Hematopoietic multipotent progenitor cell treated with erythropoietin and hydrocortisone succinate and interleukin-3 and kit ligand, for 4 days (in vitro differentiated cells): ENCODE data around the gene CPNE4.

Source experiments
- DNase-seq: peaks from one replicate; pipeline ENCODE4 v3.0.0-alpha.2; 2015

Gene CPNE4

GRCh38 chr3:131518680-131519079, 516.1 kb downstream of the CPNE4 start:
- no peak for DNase-seq

- no peak for DNase-seq
Observed at GRCh38 chr3:131505421-131505820, 529.4 kb downstream of the CPNE4 start.

- DNase-seq: peak; percentile 25
Observed at GRCh38 chr3:131503320-131503635, 531.5 kb downstream of the CPNE4 start.

- DNase-seq: peak; percentile 96
Observed at GRCh38 chr3:131502530-131503319, 532.1 kb downstream of the CPNE4 start, which contains the start of gene MRPL3. Gene MRPL3, minus strand, starts transcription at chr3:131502971. Its CDS starts 150 bp downstream, at chr3:131502821.

- peak; percentile 26 for DNase-seq
Observed at GRCh38 chr3:131501949-131502348, 532.9 kb downstream of the CPNE4 start.

- DNase-seq: no peak
Observed at GRCh38 chr3:131494706-131495105, 540.1 kb downstream of the CPNE4 start.

GRCh38 chr3:131491775-131492174, 543.0 kb downstream of the CPNE4 start:
- DNase-seq: no peak

- no peak for DNase-seq
Observed at GRCh38 chr3:131491084-131491483, 543.7 kb downstream of the CPNE4 start.

GRCh38 chr3:131486545-131486944, 548.3 kb downstream of the CPNE4 start:
- DNase-seq: peak; percentile 27

- DNase-seq: no peak
Observed at GRCh38 chr3:131485119-131485518, 549.7 kb downstream of the CPNE4 start.

- no peak for DNase-seq
Observed at GRCh38 chr3:131484496-131485111, 550.2 kb downstream of the CPNE4 start.
